K562 (cell line): ENCODE measurements around the gene DNAJC25. TPM values are rescaled to one million over a fixed set of nuclear protein-coding genes. Genes with fewer than 3 reads are reported as not detected.

ENCODE experiments used
- ADNP ChIP-seq: fragments of 200-800 bp; sonication (Bioruptor generic); IDR thresholded peaks from 2 replicates; pipeline ENCODE4 v1.6.1; 2016; ENCODE audit warnings: missing genetic modification characterization, missing compliant biosample characterization
- ATF1 ChIP-seq, 2 experiments: fragments of 450-650 bp in 1 of 2; IDR thresholded peaks; 2 replicates each; pipeline ENCODE4 v1.6.1; 2016; ENCODE audit warnings: missing compliant biosample characterization in 1 of 2, missing genetic modification characterization in 1 of 2
- CBX3 ChIP-seq, 2 experiments: IDR thresholded peaks; 1 replicate in 1 of 2; 2 replicates in 1 of 2; pipeline ENCODE4 v1.6.1; 2012; ENCODE audit warnings: inconsistent platforms in 2 of 2, low read length in 2 of 2, borderline replicate concordance in 1 of 2, control low read depth in 1 of 2
- CHD2 ChIP-seq: IDR thresholded peaks from 2 replicates; pipeline ENCODE4 v1.6.1; 2011; ENCODE audit warnings: low read depth, low read length
- CREB1 ChIP-seq, 2 experiments: sonication (generic) in 1 of 2; formaldehyde crosslinking in 1 of 2; IDR thresholded peaks; 2 replicates each; pipeline versions ENCODE4 v1.6.1 to v1.8.0; 2012 to 2022; ENCODE audit warnings: inconsistent platforms in 1 of 2, mild to moderate bottlenecking in 1 of 2, missing genetic modification reagents in 1 of 2, moderate library complexity in 1 of 2
- ERF ChIP-seq: fragments of 450-650 bp; formaldehyde crosslinking; IDR thresholded peaks from 2 replicates; pipeline ENCODE4 v1.4.0; 2020; ENCODE audit warnings: mild to moderate bottlenecking, mixed read lengths
- HNRNPUL1 ChIP-seq: fragments of 200-400 bp; formaldehyde crosslinking; IDR thresholded peaks from 2 replicates; pipeline ENCODE4 v1.6.1; 2017; ENCODE audit warnings: low read length
- ID3 ChIP-seq, 2 experiments: fragments of 250-450 bp in 1 of 2; fragments of 450-650 bp in 1 of 2; sonication (Bioruptor Pico) in 1 of 2; IDR thresholded peaks; 2 replicates each; pipeline versions ENCODE4 v1.6.1 to v1.8.0; 2016 to 2021; ENCODE audit warnings: mild to moderate bottlenecking in 2 of 2, moderate library complexity in 2 of 2, missing compliant biosample characterization in 1 of 2, missing genetic modification characterization in 1 of 2
- KHSRP ChIP-seq: fragments of 450-650 bp; IDR thresholded peaks from 2 replicates; pipeline ENCODE4 v1.6.1; 2017
- NRF1 ChIP-seq, 2 experiments: fragments of 450-650 bp; IDR thresholded peaks in 1 of 2; conservative IDR thresholded peaks in 1 of 2; 2 replicates each; pipeline ENCODE4 v1.6.1; 2014; ENCODE audit warnings: mild to moderate bottlenecking in 2 of 2
- RBM22 ChIP-seq: fragments of 200-400 bp; formaldehyde crosslinking; IDR thresholded peaks from 2 replicates; pipeline ENCODE4 v1.6.1; 2018; ENCODE audit warnings: low read length, low read depth; ENCODE audit not compliant: poor library complexity, severe bottlenecking
- SLC30A9 ChIP-seq: fragments of 250-450 bp; sonication (Bioruptor Pico); IDR thresholded peaks from 2 replicates; pipeline ENCODE4 v1.8.0; 2022; ENCODE audit warnings: mild to moderate bottlenecking, moderate library complexity
- ZNF282 ChIP-seq: sonication (generic); formaldehyde crosslinking; IDR thresholded peaks from 2 replicates; pipeline ENCODE4 v1.8.1; 2023; ENCODE audit warnings: missing genetic modification reagents
- ZNF57 ChIP-seq: fragments of 450-650 bp; formaldehyde crosslinking; IDR thresholded peaks from 2 replicates; pipeline ENCODE4 v1.4.0; 2020; ENCODE audit warnings: mild to moderate bottlenecking, moderate library complexity
- ZNF668 ChIP-seq: fragments of 250-450 bp; sonication (Bioruptor Pico); IDR thresholded peaks from 2 replicates; pipeline ENCODE4 v1.8.0; 2022; ENCODE audit warnings: mild to moderate bottlenecking, inconsistent platforms
- ZNF695 ChIP-seq: fragments of 450-650 bp; formaldehyde crosslinking; IDR thresholded peaks from 2 replicates; pipeline ENCODE4 v1.4.0; 2020; ENCODE audit warnings: mild to moderate bottlenecking, moderate library complexity
- ZNF75A ChIP-seq: fragments of 450-650 bp; formaldehyde crosslinking; IDR thresholded peaks from 2 replicates; pipeline ENCODE4 v1.4.0; 2020; ENCODE audit warnings: mild to moderate bottlenecking
- ZNF76 ChIP-seq: fragments of 250-450 bp; sonication (Bioruptor Pico); IDR thresholded peaks from 2 replicates; pipeline ENCODE4 v1.4.0; 2020; ENCODE audit warnings: mild to moderate bottlenecking, moderate library complexity, borderline replicate concordance
- ZSCAN32 ChIP-seq: fragments of 450-650 bp; formaldehyde crosslinking; IDR thresholded peaks from 2 replicates; pipeline ENCODE4 v1.4.0; 2020; ENCODE audit warnings: mild to moderate bottlenecking, moderate library complexity
- polyA plus RNA-seq, 8 experiments: library from polyadenylated mRNA; depleted of rRNA in 4 of 8; stranded (reverse) in 5 of 8; unstranded in 3 of 8; fragments of >200 nt; fragmentation: Nextera tagmentation in 2 of 8; fragmentation: Illumina TruSeq in 1 of 8; extraction: Ambion mirVana in 2 of 8; extraction: Trizol in 1 of 8; gene quantifications; 2 replicates each; pipeline versions ENCODE4 v1.2.1 to v1.2.3, GENCODE V29; 2011 to 2014; ENCODE audit warnings: inconsistent platforms in 1 of 8, missing spikeins in 1 of 8
- total RNA-seq, 7 experiments: library from RNA; depleted of rRNA in 6 of 7; stranded (reverse); fragments of >200 nt in 6 of 7; fragmentation: Illumina TruSeq in 2 of 7; extraction: Trizol in 2 of 7; gene quantifications; 2 replicates each; pipeline versions ENCODE4 v1.2.1 to v1.2.3, GENCODE V29; 2011 to 2021; ENCODE audit warnings: low replicate concordance in 1 of 7
- TF ChIP-seq, protein P1 (sequence below): fragments of 450-650 bp; IDR thresholded peaks from 2 replicates; pipeline ENCODE4 v1.6.1; 2016; ENCODE audit warnings: low read depth
- TF ChIP-seq, protein P2 (sequence below): fragments of 200-800 bp; sonication (Bioruptor generic); IDR thresholded peaks from 2 replicates; pipeline ENCODE4 v1.6.1; 2017; ENCODE audit warnings: missing genetic modification characterization, missing compliant biosample characterization

Gene DNAJC25
- total and polyA plus RNA-seq, 9 of the 15 experiments (the other 6 are each of a cell fraction or from before 2014, with no cell fraction given), result 3.7 to 11.2 (median 7.1) TPM

DNA sequence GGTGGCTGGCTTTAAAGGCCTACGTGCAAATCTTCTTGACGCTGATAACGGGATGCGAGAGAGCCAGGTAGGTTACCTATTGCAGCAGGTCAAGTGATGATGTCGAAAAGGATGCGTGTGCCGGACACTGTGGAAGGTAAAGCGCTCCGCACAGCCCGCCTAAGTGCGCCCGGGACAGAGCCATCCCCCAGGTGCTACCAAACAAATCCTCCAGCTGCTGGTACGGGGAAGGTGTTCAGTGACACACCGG, 245 bp upstream of the DNAJC25 start (continued):
- TF ChIP-seq, protein P1, sequence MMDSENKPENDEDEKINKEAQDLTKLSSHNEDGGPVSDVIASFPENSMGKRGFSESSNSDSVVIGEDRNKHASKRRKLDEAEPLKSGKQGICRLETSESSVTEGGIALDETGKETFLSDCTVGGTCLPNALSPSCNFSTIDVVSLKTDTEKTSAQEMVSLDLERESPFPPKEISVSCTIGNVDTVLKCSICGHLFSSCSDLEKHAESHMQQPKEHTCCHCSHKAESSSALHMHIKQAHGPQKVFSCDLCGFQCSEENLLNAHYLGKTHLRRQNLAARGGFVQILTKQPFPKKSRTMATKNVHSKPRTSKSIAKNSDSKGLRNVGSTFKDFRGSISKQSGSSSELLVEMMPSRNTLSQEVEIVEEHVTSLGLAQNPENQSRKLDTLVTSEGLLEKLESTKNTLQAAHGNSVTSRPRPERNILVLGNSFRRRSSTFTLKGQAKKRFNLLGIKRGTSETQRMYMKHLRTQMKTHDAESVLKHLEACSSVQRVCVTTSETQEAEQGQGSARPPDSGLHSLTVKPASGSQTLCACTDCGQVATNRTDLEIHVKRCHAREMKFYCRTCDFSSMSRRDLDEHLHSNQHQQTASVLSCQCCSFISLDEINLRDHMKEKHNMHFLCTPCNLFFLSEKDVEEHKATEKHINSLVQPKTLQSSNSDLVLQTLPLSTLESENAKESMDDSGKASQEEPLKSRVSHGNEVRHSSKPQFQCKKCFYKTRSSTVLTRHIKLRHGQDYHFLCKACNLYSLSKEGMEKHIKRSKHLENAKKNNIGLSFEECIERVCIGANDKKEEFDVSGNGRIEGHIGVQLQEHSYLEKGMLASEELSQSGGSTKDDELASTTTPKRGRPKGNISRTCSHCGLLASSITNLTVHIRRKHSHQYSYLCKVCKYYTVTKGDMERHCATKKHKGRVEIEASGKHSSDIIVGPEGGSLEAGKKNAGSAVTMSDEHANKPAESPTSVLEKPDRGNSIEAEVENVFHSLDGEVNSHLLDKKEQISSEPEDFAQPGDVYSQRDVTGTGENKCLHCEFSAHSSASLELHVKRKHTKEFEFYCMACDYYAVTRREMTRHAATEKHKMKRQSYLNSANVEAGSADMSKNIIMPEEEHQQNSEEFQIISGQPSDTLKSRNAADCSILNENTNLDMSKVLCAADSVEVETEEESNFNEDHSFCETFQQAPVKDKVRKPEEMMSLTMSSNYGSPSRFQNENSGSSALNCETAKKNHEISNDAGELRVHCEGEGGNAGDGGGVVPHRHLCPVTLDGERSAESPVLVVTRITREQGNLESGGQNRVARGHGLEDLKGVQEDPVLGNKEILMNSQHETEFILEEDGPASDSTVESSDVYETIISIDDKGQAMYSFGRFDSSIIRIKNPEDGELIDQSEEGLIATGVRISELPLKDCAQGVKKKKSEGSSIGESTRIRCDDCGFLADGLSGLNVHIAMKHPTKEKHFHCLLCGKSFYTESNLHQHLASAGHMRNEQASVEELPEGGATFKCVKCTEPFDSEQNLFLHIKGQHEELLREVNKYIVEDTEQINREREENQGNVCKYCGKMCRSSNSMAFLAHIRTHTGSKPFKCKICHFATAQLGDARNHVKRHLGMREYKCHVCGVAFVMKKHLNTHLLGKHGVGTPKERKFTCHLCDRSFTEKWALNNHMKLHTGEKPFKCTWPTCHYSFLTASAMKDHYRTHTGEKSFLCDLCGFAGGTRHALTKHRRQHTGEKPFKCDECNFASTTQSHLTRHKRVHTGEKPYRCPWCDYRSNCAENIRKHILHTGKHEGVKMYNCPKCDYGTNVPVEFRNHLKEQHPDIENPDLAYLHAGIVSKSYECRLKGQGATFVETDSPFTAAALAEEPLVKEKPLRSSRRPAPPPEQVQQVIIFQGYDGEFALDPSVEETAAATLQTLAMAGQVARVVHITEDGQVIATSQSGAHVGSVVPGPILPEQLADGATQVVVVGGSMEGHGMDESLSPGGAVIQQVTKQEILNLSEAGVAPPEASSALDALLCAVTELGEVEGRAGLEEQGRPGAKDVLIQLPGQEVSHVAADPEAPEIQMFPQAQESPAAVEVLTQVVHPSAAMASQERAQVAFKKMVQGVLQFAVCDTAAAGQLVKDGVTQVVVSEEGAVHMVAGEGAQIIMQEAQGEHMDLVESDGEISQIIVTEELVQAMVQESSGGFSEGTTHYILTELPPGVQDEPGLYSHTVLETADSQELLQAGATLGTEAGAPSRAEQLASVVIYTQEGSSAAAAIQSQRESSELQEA, result no peak
- no peak for TF ChIP-seq CHD2
- no peak for TF ChIP-seq SLC30A9
- TF ChIP-seq ZSCAN32 (CRISPR knock-in tag), result no peak
- TF ChIP-seq ZNF57 (CRISPR knock-in tag), result no peak
- TF ChIP-seq ERF (CRISPR knock-in tag), result no peak
- no peak for TF ChIP-seq ZNF76
- TF ChIP-seq ZNF668, result no peak
- TF ChIP-seq CREB1 (IDR thresholded peaks at IDR 0.05), result no peak
- no peak for TF ChIP-seq CREB1 (CRISPR knock-in tag; IDR thresholded peaks at IDR 0.05)
- TF ChIP-seq KHSRP, result no peak
- TF ChIP-seq, protein P2, sequence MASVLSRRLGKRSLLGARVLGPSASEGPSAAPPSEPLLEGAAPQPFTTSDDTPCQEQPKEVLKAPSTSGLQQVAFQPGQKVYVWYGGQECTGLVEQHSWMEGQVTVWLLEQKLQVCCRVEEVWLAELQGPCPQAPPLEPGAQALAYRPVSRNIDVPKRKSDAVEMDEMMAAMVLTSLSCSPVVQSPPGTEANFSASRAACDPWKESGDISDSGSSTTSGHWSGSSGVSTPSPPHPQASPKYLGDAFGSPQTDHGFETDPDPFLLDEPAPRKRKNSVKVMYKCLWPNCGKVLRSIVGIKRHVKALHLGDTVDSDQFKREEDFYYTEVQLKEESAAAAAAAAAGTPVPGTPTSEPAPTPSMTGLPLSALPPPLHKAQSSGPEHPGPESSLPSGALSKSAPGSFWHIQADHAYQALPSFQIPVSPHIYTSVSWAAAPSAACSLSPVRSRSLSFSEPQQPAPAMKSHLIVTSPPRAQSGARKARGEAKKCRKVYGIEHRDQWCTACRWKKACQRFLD (CRISPR knock-in tag), result peak; percentile 25; the same call in 1 of the 2 replicates
- no peak for TF ChIP-seq HNRNPUL1
- TF ChIP-seq ZNF695, result no peak
- TF ChIP-seq RBM22, result no peak
- TF ChIP-seq ATF1 (CRISPR knock-in tag; IDR thresholded peaks at IDR 0.05), result no peak
- TF ChIP-seq ATF1 (tag; IDR thresholded peaks at IDR 0.05), result no peak
- peak in 1 of 2 experiments; percentile 89; a peak in 2 of 3 replicates for TF ChIP-seq CBX3 (IDR thresholded peaks at IDR 0.05; ENCODE audit: borderline replicate concordance in 1 of 2, low read length in 2 of 2)
- TF ChIP-seq ADNP (tag), result no peak
- TF ChIP-seq NRF1 (conservative IDR thresholded peaks at IDR 0.05 in 1 of 2, IDR thresholded peaks at IDR 0.05 in 1 of 2), result no peak
- no peak for TF ChIP-seq ZNF75A
- TF ChIP-seq ID3 (CRISPR knock-in tag; IDR thresholded peaks at IDR 0.05), result no peak
- peak; percentile 44 for TF ChIP-seq ID3 (tag; IDR thresholded peaks at IDR 0.05)
- TF ChIP-seq ZNF282 (CRISPR knock-in tag), result no peak
